ENCODE results near the gene METTL16. TPM values are rescaled to one million over a fixed set of nuclear protein-coding genes. Genes with fewer than 3 reads are reported as not detected.

The METTL16 gene
- total and polyA plus RNA-seq, 7 donors, result 11.2 to 33.0 (median 23.5) TPM

GRCh38 chr17:2397247-2398171 lies 114.2 kb downstream of the METTL16 start:
- Histone ChIP-seq H3K27ac (peak overlapping the region; percentile 100), H3K27me3 (ENCODE audit: insufficient read depth in 3 of 3, low read length in 2 of 3) (no peaks in the 10 kb centered on the region), H3K4me1 (peaks cover 49% of the 10 kb centered on the region), H3K4me3 (peak overlapping the region; percentile 98), H3K36me3 (ENCODE audit: insufficient read depth in 1 of 2, low read depth in 1 of 2) (no peaks in the 10 kb centered on the region), H3K9me3 (no peaks in the 10 kb centered on the region)
- DNase-seq (no peak), ATAC-seq (no peak)
- no peak for TF ChIP-seq CTCF (IDR thresholded peaks at IDR 0.05)
- WGBS, 3 donors, result 67 to 73% (median 72%) methylated on average over 12 of the region's 12 CpGs
- intact Hi-C loops (cut with DNase I), result no loop called here

GRCh38 chr17:2396568-2397246 lies 115.0 kb downstream of the METTL16 start:
- WGBS, 3 donors, result 8 to 18% (median 8%) methylated on average over 28 to 34 of the region's 34 CpGs
- DNase-seq, result peak; percentile 91 to 94
- Histone ChIP-seq H3K27me3 (ENCODE audit: insufficient read depth in 3 of 3, low read length in 2 of 3) (no peaks in the 10 kb centered on the region), H3K4me3 (peak overlapping the region; percentile 98), H3K9me3 (no peaks in the 10 kb centered on the region), H3K4me1 (peaks cover 53% of the 10 kb centered on the region), H3K36me3 (ENCODE audit: insufficient read depth in 1 of 2, low read depth in 1 of 2) (no peaks in the 10 kb centered on the region), H3K27ac (peak overlapping the region; percentile 100)
- intact Hi-C loops (cut with DNase I), result no loop called here
- peak; percentile 4 to 24 (median 14) for ATAC-seq
- no peak for TF ChIP-seq CTCF (IDR thresholded peaks at IDR 0.05)

GRCh38 chr17:2396192-2396567 lies 115.5 kb downstream of the METTL16 start:
- Histone ChIP-seq H3K9me3 (no peaks in the 10 kb centered on the region), H3K4me3 (peak overlapping the region; percentile 98), H3K27ac (peak overlapping the region; percentile 100), H3K36me3 (ENCODE audit: insufficient read depth in 1 of 2, low read depth in 1 of 2) (no peaks in the 10 kb centered on the region), H3K4me1 (peaks cover 59% of the 10 kb centered on the region), H3K27me3 (ENCODE audit: insufficient read depth in 3 of 3, low read length in 2 of 3) (no peaks in the 10 kb centered on the region)
- 44 to 59% (median 48%) methylated on average over 7 of the region's 7 CpGs for WGBS, 3 donors
- TF ChIP-seq CTCF (IDR thresholded peaks at IDR 0.05), result no peak
- ATAC-seq (no peak), DNase-seq (no peak)
- intact Hi-C loops (cut with DNase I), result no loop called here

- H3K36me3 ChIP-seq (ENCODE audit: insufficient read depth in 1 of 2, low read depth in 1 of 2), result no peaks in the 10 kb centered on the region
- intact Hi-C loops (cut with DNase I), result no loop called here
- H3K27me3 ChIP-seq (ENCODE audit: insufficient read depth in 3 of 3, low read length in 2 of 3), result no peaks in the 10 kb centered on the region
- peak overlapping the region; percentile 100 for H3K27ac ChIP-seq
- H3K4me3 ChIP-seq, result peak overlapping the region; percentile 98
- peaks cover 65% of the 10 kb centered on the region for H3K4me1 ChIP-seq
- ATAC-seq, result no peak
- DNase-seq, result peak in 1 of 2 donors; percentile 57
- TF ChIP-seq CTCF (IDR thresholded peaks at IDR 0.05), result no peak
- no peaks in the 10 kb centered on the region for H3K9me3 ChIP-seq
- WGBS, 3 donors, result 61 to 80% (median 73%) methylated on average over 23 to 28 of the region's 28 CpGs
Measured at GRCh38 chr17:2395258-2396181, 116.2 kb downstream of the METTL16 start.

Data from psoas muscle (tissue), 8 donors.